T-cell (primary cell): ENCODE results near the gene ANKLE2. TPM values are rescaled to one million over a fixed set of nuclear protein-coding genes. Genes with fewer than 3 reads are reported as not detected.

Experiments used
- ATAC-seq, 4 experiments: fragments of 200-7000 bp in 3 of 4; fragments of 150-1000 bp in 1 of 4; cut with Tn5 transposase; replicated peaks in 1 of 4; 1 replicate in 3 of 4; 2 replicates in 1 of 4; pipeline ENCODE4 v1.10.0; 2021; ENCODE audit warnings: moderate library complexity in 3 of 4, mild to moderate bottlenecking in 2 of 4, moderate number of reproducible peaks in 1 of 4
- CTCF ChIA-PET, 2 donors: fragments of 300-600 bp; sonication (Branson Sonifier 250); formaldehyde crosslinking; loops; one replicate each; lab custom pipeline; 2022; ENCODE audit warnings: antibody characterized with exemption in 2 of 2; lab: Charles Lee
- POLR2A ChIA-PET, 2 donors: fragments of 300-600 bp; sonication (Branson Sonifier 250); formaldehyde crosslinking; loops; one replicate each; lab custom pipeline; 2022; ENCODE audit warnings: antibody characterized with exemption in 2 of 2; lab: Charles Lee
- DNase-seq, 35 experiments: peaks; one replicate each; pipeline versions ENCODE4 v3.0.0 to v3.0.0-alpha.2; 2013 to 2023
- H3K27ac ChIP-seq: one replicate; pipeline ENCODE4 v1.5.1; 2013; ENCODE audit warnings: low read length
- H3K27me3 ChIP-seq, 2 experiments: replicated peaks in 1 of 2; 1 replicate in 1 of 2; 2 replicates in 1 of 2; pipeline versions ENCODE4 v1.6.1 to v1.7.0; 2013; ENCODE audit warnings: low read length in 1 of 2, mixed read lengths in 1 of 2; ENCODE audit not compliant: control insufficient read depth in 2 of 2, insufficient read depth in 2 of 2; ENCODE audit errors: extremely low read depth in 1 of 2
- H3K36me3 ChIP-seq, 2 donors: 1 replicate in 1 of 2; 2 replicates in 1 of 2; pipeline versions ENCODE4 v1.6.1 to v1.7.0; 2013; ENCODE audit warnings: low read length in 1 of 2; ENCODE audit not compliant: control insufficient read depth in 2 of 2, insufficient read depth in 1 of 2; ENCODE audit errors: extremely low read depth in 1 of 2
- H3K4me1 ChIP-seq, 2 experiments: 1 replicate in 1 of 2; 2 replicates in 1 of 2; pipeline versions ENCODE4 v1.6.1 to v1.7.0; 2013; ENCODE audit warnings: low read length in 2 of 2, mixed read lengths in 1 of 2; ENCODE audit not compliant: insufficient read depth in 2 of 2, control insufficient read depth in 1 of 2; ENCODE audit errors: extremely low read depth in 1 of 2
- H3K4me3 ChIP-seq, 2 donors: 1 replicate in 1 of 2; 2 replicates in 1 of 2; pipeline versions ENCODE4 v1.5.1 to v1.7.0; 2013; ENCODE audit warnings: mild to moderate bottlenecking in 2 of 2, low read length in 1 of 2, moderate library complexity in 1 of 2; ENCODE audit not compliant: control insufficient read depth in 1 of 2; ENCODE audit errors: extremely low read depth in 1 of 2
- H3K9me3 ChIP-seq: 2 replicates; pipeline ENCODE4 v1.7.0; 2013
- H3K27ac Mint-ChIP-seq, 2 donors: one replicate each; pipeline ENCODE4 v1.8.0; 2020 to 2021; ENCODE audit warnings: mild to moderate bottlenecking in 2 of 2, mixed read lengths in 2 of 2
- H3K27me3 Mint-ChIP-seq, 2 donors: one replicate each; pipeline ENCODE4 v1.8.0; 2021 to 2022; ENCODE audit warnings: mixed read lengths in 2 of 2
- H3K36me3 Mint-ChIP-seq: one replicate; pipeline ENCODE4 v1.8.0; 2021; ENCODE audit warnings: mixed read lengths
- H3K4me1 Mint-ChIP-seq, 3 donors: one replicate each; pipeline ENCODE4 v1.8.0; 2020 to 2022; ENCODE audit warnings: mixed read lengths in 3 of 3, mild to moderate bottlenecking in 1 of 3
- H3K4me3 Mint-ChIP-seq, 3 donors: one replicate each; pipeline ENCODE4 v1.8.0; 2020 to 2022; ENCODE audit warnings: mild to moderate bottlenecking in 3 of 3, mixed read lengths in 3 of 3, moderate library complexity in 3 of 3
- H3K9me3 Mint-ChIP-seq, 3 donors: one replicate each; pipeline ENCODE4 v1.8.0; 2020 to 2022; ENCODE audit warnings: mixed read lengths in 3 of 3
- WGBS: methylation state at CpG from one replicate; pipeline ENCODE4 v1.1.5; 2013; ENCODE audit warnings: missing lambda C conversion rate; ENCODE audit not compliant: insufficient coverage; 5-methylcytosine and 5-hydroxymethylcytosine counted together
- total RNA-seq, 35 experiments: library from RNA in 6 of 35; stranded (reverse) in 6 of 35; fragments of 120-200 nt in 1 of 35; gene quantifications; one replicate each; pipeline versions ENCODE4 v1.2.1 to v1.2.4 and lab custom pipeline; 2013 to 2026

ANKLE2 gene
- total RNA-seq, 5 donors from 2014 or later (not counting 1 experiment from before 2014, with no cell fraction given): 88.1 to 106 (median 94.3) TPM

- WGBS: 100% methylated on average over 5 of the region's 7 CpGs
- Histone ChIP-seq H3K9me3 (no peaks in the 10 kb centered on the region), H3K4me3 (no peak overlapping the region), H3K36me3 (peaks cover 39 to 84% of the 10 kb centered on the region in 2 donors), H3K27ac (no peak overlapping the region), H3K27me3 (no peaks in the 10 kb centered on the region), H3K4me1 (no peaks in the 10 kb centered on the region)
- Mint-ChIP-seq H3K4me3 (no peak overlapping the region), H3K9me3 (no peaks in the 10 kb centered on the region), H3K4me1 (peaks cover 2 to 9% (median 4%) of the 10 kb centered on the region in 3 donors), H3K27ac (no peak overlapping the region), H3K36me3 (peaks cover 72% of the 10 kb centered on the region), H3K27me3 (no peaks in the 10 kb centered on the region)
- POLR2A ChIA-PET: no interaction called here
- no peak for DNase-seq
- CTCF ChIA-PET: interaction anchor here in 1 of 2 donors (0.6 kb wide), 1 partner anchor 96 kb away, joined by 5 read pairs; no protein-coding TSS in a partner anchor
- ATAC-seq: no peak
These were observed 33.1 kb downstream of the ANKLE2 start for GRCh38 chr12:132728502-132728901.

GRCh38 chr12:132727091-132727794 lies 34.4 kb downstream of the ANKLE2 start:
- no peak overlapping the region for H3K4me3 Mint-ChIP-seq
- 96% methylated on average over 36 of the region's 37 CpGs for WGBS
- Histone ChIP-seq H3K9me3 (no peaks in the 10 kb centered on the region), H3K4me1 (no peaks in the 10 kb centered on the region), H3K27ac (no peak overlapping the region), H3K4me3 (no peak overlapping the region), H3K36me3 (peaks cover 39 to 83% of the 10 kb centered on the region in 2 donors), H3K27me3 (no peaks in the 10 kb centered on the region)
- ChIA-PET CTCF (no interaction called here), POLR2A (no interaction called here)
- no peaks in the 10 kb centered on the region for H3K9me3 Mint-ChIP-seq
- no peaks in the 10 kb centered on the region for H3K27me3 Mint-ChIP-seq
- peaks cover 2 to 9% (median 5%) of the 10 kb centered on the region in 3 donors for H3K4me1 Mint-ChIP-seq
- no peak overlapping the region for H3K27ac Mint-ChIP-seq
- ATAC-seq (no peak), DNase-seq (no peak)
- peaks cover 61% of the 10 kb centered on the region for H3K36me3 Mint-ChIP-seq

- H3K36me3 Mint-ChIP-seq: peaks cover 55% of the 10 kb centered on the region
- peaks cover 35 to 77% of the 10 kb centered on the region in 2 donors for H3K36me3 ChIP-seq
- POLR2A ChIA-PET: no interaction called here
These were observed 35.2 kb downstream of the ANKLE2 start for GRCh38 chr12:132726386-132726785.

GRCh38 chr12:132724506-132725241 lies 37.0 kb downstream of the ANKLE2 start:
- CTCF ChIA-PET: no interaction called here
- DNase-seq (no peak), ATAC-seq (no peak)
- Mint-ChIP-seq H3K9me3 (no peaks in the 10 kb centered on the region), H3K4me3 (no peak overlapping the region), H3K4me1 (peaks cover 1 to 5% (median 3%) of the 10 kb centered on the region in 3 donors), H3K27me3 (no peaks in the 10 kb centered on the region), H3K36me3 (peaks cover 52% of the 10 kb centered on the region), H3K27ac (no peak overlapping the region)
- Histone ChIP-seq H3K36me3 (peaks cover 29 to 78% of the 10 kb centered on the region in 2 donors), H3K4me3 (no peak overlapping the region), H3K27me3 (no peaks in the 10 kb centered on the region), H3K27ac (no peak overlapping the region), H3K4me1 (no peaks in the 10 kb centered on the region), H3K9me3 (no peaks in the 10 kb centered on the region)
- POLR2A ChIA-PET: no interaction called here
- WGBS: 95% methylated on average over 27 of the region's 30 CpGs

More at GRCh38 chr12:132726386-132726785, 35.2 kb downstream of the ANKLE2 start:
- DNase-seq: no peak
- over 99% methylated on average over 9 of the region's 12 CpGs for WGBS
- Mint-ChIP-seq H3K4me3 (no peak overlapping the region), H3K9me3 (no peaks in the 10 kb centered on the region), H3K27ac (no peak overlapping the region), H3K27me3 (no peaks in the 10 kb centered on the region), H3K4me1 (peaks cover 2 to 5% (median 3%) of the 10 kb centered on the region in 3 donors)
- Histone ChIP-seq H3K27ac (no peak overlapping the region), H3K4me3 (no peak overlapping the region), H3K27me3 (no peaks in the 10 kb centered on the region), H3K4me1 (no peaks in the 10 kb centered on the region), H3K9me3 (no peaks in the 10 kb centered on the region)
- ATAC-seq: no peak
- CTCF ChIA-PET: no interaction called here

GRCh38 chr12:132723764-132724140 lies 37.9 kb downstream of the ANKLE2 start:
- H3K9me3 Mint-ChIP-seq: no peaks in the 10 kb centered on the region
- WGBS: no CpG with 5 or more reads among the region's 2 CpGs
- no peak overlapping the region for H3K4me3 Mint-ChIP-seq
- H3K27me3 ChIP-seq: no peaks in the 10 kb centered on the region
- no peaks in the 10 kb centered on the region for H3K9me3 ChIP-seq
- ATAC-seq: no peak
- peaks cover 0 to 2% (median 2%) of the 10 kb centered on the region in 3 donors for H3K4me1 Mint-ChIP-seq
- H3K4me1 ChIP-seq: no peaks in the 10 kb centered on the region
- H3K36me3 ChIP-seq: peaks cover 36 to 83% of the 10 kb centered on the region in 2 donors
- H3K27ac Mint-ChIP-seq: no peak overlapping the region
- no peak overlapping the region for H3K4me3 ChIP-seq
- POLR2A ChIA-PET: no interaction called here
- no peak for DNase-seq
- H3K27me3 Mint-ChIP-seq: no peaks in the 10 kb centered on the region
- CTCF ChIA-PET: no interaction called here
- H3K27ac ChIP-seq: no peak overlapping the region
- peaks cover 57% of the 10 kb centered on the region for H3K36me3 Mint-ChIP-seq

GRCh38 chr12:132723015-132723763 lies 38.4 kb downstream of the ANKLE2 start:
- H3K27me3 ChIP-seq: no peaks in the 10 kb centered on the region
- peaks cover 55% of the 10 kb centered on the region for H3K36me3 Mint-ChIP-seq
- CTCF ChIA-PET: no interaction called here
- ATAC-seq: no peak
- H3K4me1 Mint-ChIP-seq: peaks cover 0 to 1% (median 0%) of the 10 kb centered on the region in 3 donors
- no peak overlapping the region for H3K27ac ChIP-seq
- no peaks in the 10 kb centered on the region for H3K9me3 ChIP-seq
- no peak overlapping the region for H3K4me3 Mint-ChIP-seq
- no peak overlapping the region for H3K27ac Mint-ChIP-seq
- peaks cover 35 to 80% of the 10 kb centered on the region in 2 donors for H3K36me3 ChIP-seq
- POLR2A ChIA-PET: no interaction called here
- no peaks in the 10 kb centered on the region for H3K4me1 ChIP-seq
- no peak overlapping the region for H3K4me3 ChIP-seq
- no peak for DNase-seq
- WGBS: 93% methylated on average over 17 of the region's 30 CpGs
- no peaks in the 10 kb centered on the region for H3K27me3 Mint-ChIP-seq
- no peaks in the 10 kb centered on the region for H3K9me3 Mint-ChIP-seq
